Measurements from ENCODE around the gene PSMB5. TPM values are rescaled to one million over a fixed set of nuclear protein-coding genes. Genes with fewer than 3 reads are reported as not detected.
A peak's percentile ranks its signal among the peaks of the same experiment; 100 is the strongest.

Gene PSMB5
- total and polyA plus RNA-seq, 9 of the 15 experiments (the other 6 are each of a cell fraction or from before 2014, with no cell fraction given) = 198 to 1,870 (median 269) TPM

DNA sequence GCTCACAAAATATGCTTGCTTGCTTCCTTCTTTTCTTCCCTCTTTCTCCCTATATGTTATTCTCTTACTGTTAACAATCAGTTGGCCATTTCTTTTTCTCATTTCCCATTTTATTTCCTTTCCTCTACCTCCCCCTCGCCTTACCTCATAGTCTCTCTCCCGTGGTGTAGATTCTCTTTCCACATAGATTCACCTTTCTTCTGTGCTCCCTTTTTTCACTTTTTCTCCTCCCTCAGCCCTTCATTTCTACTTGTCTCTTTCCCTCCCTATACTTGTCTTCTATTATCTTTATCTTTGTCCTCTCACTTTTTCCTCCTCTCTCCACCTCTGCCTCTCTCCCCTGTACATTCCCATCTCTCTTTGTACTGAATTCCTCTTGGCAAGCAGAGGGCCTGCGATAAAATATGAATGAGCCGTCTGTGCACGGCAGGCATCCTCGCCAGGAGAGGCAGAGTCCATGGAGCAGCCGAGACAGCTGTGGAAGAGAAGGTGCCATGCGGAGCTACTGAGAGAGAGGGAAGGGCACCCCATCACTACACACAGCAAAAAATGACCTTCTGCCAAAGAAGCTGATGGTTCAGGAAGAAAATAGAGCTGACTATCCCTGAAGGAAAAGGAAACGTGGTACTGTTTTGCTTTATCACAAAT lies 36.9 kb downstream of the PSMB5 start:
- ATAC-seq = no peak
- Histone ChIP-seq H2AFZ (ENCODE audit: low read depth, low read length) (no peak overlapping the region), H4K20me1 (replicated peaks; ENCODE audit: control insufficient read depth, insufficient read depth, low read length) (no peaks in the 10 kb centered on the region), H3K4me3 (no peak overlapping the region), H3K36me3 (ENCODE audit: control insufficient read depth, insufficient read depth, low read length) (no peaks in the 10 kb centered on the region; the same call in 2 of the 3 replicates), H3K27me3 (ENCODE audit: control insufficient read depth in 2 of 2, insufficient read depth in 2 of 2, low read length in 2 of 2) (no peaks in the 10 kb centered on the region), H3K9me1 (ENCODE audit: control insufficient read depth, insufficient read depth, low read length) (no peaks in the 10 kb centered on the region), H3K9ac (ENCODE audit: insufficient read depth in 1 of 2, low read depth in 2 of 2, low read length in 2 of 2) (no peak overlapping the region), H3K27ac (ENCODE audit: extremely low read depth, low read depth, low read length) (no peak overlapping the region), H3K4me1 (replicated peaks in 1 of 2; ENCODE audit: control insufficient read depth in 2 of 2, insufficient read depth in 2 of 2, low read length in 2 of 2) (peaks cover 12 to 18% of the 10 kb centered on the region in 2 experiments; a peak in 4 of 5 replicates), H3K9me3 (replicated peaks; ENCODE audit: control insufficient read depth, insufficient read depth, low read depth, low read length) (no peaks in the 10 kb centered on the region), H3K79me2 (ENCODE audit: control insufficient read depth, insufficient read depth, low read length) (no peaks in the 10 kb centered on the region), H3K4me2 (ENCODE audit: insufficient read depth, low read length) (no peak overlapping the region)
- ChIA-PET CTCF (ENCODE audit: low intra/inter-chr PET ratio) (interaction anchor here (1.5 kb wide), 1 partner anchor 61 kb away, joined by 6 read pairs; no protein-coding TSS in a partner anchor), POLR2A (interaction anchor here (0.6 to 7.7 kb wide), 2 partner anchors 10 to 44 kb away, joined by 3 to 81 read pairs; partner anchors contain the start of gene PSMB11)
- no peak for FAIRE-seq
- no TSS peak for BruUV-seq (replicated peaks)
- WGBS (ENCODE audit: insufficient coverage, low coverage, missing lambda C conversion rate) = 65% methylated on average over 9 of the region's 9 CpGs
- TF ChIP-seq HDAC1 (IDR thresholded peaks at IDR 0.05) = 0 out of 4 replicates have a peak, but pooled peaks of 1 of the 2 experiments have one; percentile 10
- TF ChIP-seq POLR2B (IDR thresholded peaks at IDR 0.05; ENCODE audit: low read depth, partially characterized antibody) = peak; percentile 19
- 0 out of 2 replicates have a peak, but pooled peaks have one; percentile 10 for TF ChIP-seq ARID2 (IDR thresholded peaks at IDR 0.05)
- no peak for TF ChIP-seq ZBTB17 (CRISPR knock-in tag; IDR thresholded peaks at IDR 0.05)
- intact Hi-C loops (cut with micrococcal nuclease) (no loop called here), in situ Hi-C loops (cut with MboI) (no loop called here)
- DNase-seq (ENCODE audit: extremely low read depth in 1 of 4, low spot score in 3 of 4) = no peak
